Cardiac fibroblast (primary cell): ENCODE data around the gene CNTFR.
"Not testable (repeated sequence)": the region's sequence is repeated elsewhere in the genome, so short reads cannot be mapped to it uniquely, and the experiment has no call there.

Experiments used
- DNase-seq, 2 donors: peaks; one replicate each; pipeline versions ENCODE4 v3.0.0 to v3.0.0-alpha.2; 2010; ENCODE audit warnings: low read depth in 2 of 2
- H3K4me3 ChIP-seq, 2 donors: replicated peaks in 1 of 2; 1 replicate in 1 of 2; 2 replicates in 1 of 2; pipeline ENCODE4 v1.5.1; 2011; ENCODE audit warnings: low read depth in 2 of 2, low read length in 2 of 2, mild to moderate bottlenecking in 2 of 2, moderate library complexity in 1 of 2
- TF ChIP-seq, protein P1 (sequence below): IDR thresholded peaks from one replicate; pipeline ENCODE4 v1.5.1; 2011; ENCODE audit warnings: low read depth, mild to moderate bottlenecking, low read length, inconsistent platforms

The CNTFR gene

GRCh38 chr9:34541540-34541939 is 48.0 kb downstream of the CNTFR start:
- H3K4me3 ChIP-seq = no peak overlapping the region
- TF ChIP-seq, protein P1, sequence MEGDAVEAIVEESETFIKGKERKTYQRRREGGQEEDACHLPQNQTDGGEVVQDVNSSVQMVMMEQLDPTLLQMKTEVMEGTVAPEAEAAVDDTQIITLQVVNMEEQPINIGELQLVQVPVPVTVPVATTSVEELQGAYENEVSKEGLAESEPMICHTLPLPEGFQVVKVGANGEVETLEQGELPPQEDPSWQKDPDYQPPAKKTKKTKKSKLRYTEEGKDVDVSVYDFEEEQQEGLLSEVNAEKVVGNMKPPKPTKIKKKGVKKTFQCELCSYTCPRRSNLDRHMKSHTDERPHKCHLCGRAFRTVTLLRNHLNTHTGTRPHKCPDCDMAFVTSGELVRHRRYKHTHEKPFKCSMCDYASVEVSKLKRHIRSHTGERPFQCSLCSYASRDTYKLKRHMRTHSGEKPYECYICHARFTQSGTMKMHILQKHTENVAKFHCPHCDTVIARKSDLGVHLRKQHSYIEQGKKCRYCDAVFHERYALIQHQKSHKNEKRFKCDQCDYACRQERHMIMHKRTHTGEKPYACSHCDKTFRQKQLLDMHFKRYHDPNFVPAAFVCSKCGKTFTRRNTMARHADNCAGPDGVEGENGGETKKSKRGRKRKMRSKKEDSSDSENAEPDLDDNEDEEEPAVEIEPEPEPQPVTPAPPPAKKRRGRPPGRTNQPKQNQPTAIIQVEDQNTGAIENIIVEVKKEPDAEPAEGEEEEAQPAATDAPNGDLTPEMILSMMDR = no peak
- no peak for DNase-seq

GRCh38 chr9:34540827-34541226 is 48.7 kb downstream of the CNTFR start:
- TF ChIP-seq, protein P1 = no peak
- H3K4me3 ChIP-seq = no peak overlapping the region
- DNase-seq = peak; percentile 63 to 74

DNA sequence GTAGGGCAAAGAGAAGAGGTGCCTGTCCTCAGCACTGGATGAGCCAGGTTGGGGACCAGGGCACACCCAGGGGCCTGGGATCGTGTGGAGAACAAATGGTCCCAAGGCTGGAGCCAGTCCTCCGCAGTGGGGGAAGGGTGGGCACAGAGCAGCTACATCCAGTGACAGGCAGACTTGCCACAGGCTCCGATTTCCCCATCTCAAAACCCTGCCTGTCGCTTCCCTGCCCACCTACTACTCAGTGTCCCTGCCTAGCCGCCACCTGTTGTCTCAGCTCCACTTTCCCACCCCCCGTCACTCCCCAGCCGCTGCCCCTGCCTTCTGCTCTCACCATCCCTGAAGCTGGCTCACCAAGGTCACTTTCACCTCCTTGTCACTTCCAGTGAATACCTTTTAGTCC is 52.8 kb downstream of the CNTFR start:
- TF ChIP-seq, protein P1 = no peak
- DNase-seq = no peak
- H3K4me3 ChIP-seq = no peak overlapping the region

DNA sequence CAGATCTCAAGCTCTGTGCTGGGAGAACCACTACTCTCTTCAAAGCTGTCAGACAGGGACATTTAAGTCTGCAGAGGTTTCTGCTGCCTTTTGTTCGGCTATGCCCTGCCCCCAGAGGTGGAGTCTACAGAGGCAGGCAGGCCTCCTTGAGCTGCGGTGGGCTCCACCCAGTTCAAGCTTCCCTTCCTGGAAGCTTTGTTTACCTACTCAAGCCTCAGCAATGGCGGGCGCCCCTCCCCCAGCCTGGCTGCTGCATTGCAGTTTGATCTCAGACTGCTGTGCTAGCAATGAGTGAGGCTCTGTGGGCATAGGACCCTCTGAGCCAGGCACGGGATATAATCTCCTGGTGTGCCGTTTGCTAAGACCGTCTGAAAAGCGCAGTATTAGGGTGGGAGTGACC is 57.5 kb downstream of the CNTFR start:
- not testable (repeated sequence) for DNase-seq, H3K4me3 ChIP-seq

DNA sequence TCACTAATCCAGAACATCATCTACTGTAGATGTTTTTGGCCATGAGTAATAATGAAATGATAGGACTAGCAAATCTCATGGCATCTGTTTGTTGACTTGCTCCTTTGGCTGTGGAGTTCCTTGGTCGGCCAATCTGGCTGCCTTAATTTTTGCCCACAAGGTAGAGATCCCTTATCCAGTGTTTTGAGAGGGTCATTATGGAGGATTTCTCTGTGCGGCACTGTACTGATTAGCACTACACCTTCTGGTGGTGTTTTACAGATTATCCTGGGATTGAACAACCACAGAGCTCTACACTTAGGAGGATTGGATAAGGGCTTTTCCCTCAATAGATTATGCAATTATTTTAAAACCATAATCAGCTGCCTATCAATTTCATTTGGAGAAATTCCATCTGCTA is 63.5 kb downstream of the CNTFR start:
- DNase-seq = no peak
- no peak overlapping the region for H3K4me3 ChIP-seq
- TF ChIP-seq, protein P1 = no peak

DNA sequence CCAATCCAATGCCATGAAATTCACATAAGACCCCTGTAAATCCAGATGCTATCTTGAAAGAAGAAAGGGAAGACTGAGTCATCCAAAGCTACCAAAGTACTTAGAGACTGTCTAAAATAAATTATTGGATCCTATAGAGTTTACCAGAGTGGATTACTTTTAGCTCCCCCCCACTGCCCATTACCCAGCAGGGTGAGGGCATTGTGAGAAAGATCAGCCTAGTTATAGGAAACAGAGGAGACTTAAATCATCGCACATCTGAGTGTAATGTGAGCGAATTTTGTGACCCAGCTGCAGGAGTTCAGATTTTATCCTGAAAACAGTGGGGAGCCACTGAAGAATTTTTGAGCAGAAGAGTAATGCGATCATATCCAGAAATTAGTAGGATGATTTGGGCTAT is 65.2 kb downstream of the CNTFR start:
- no peak for DNase-seq
- TF ChIP-seq, protein P1 = no peak
- H3K4me3 ChIP-seq = no peak overlapping the region

DNA sequence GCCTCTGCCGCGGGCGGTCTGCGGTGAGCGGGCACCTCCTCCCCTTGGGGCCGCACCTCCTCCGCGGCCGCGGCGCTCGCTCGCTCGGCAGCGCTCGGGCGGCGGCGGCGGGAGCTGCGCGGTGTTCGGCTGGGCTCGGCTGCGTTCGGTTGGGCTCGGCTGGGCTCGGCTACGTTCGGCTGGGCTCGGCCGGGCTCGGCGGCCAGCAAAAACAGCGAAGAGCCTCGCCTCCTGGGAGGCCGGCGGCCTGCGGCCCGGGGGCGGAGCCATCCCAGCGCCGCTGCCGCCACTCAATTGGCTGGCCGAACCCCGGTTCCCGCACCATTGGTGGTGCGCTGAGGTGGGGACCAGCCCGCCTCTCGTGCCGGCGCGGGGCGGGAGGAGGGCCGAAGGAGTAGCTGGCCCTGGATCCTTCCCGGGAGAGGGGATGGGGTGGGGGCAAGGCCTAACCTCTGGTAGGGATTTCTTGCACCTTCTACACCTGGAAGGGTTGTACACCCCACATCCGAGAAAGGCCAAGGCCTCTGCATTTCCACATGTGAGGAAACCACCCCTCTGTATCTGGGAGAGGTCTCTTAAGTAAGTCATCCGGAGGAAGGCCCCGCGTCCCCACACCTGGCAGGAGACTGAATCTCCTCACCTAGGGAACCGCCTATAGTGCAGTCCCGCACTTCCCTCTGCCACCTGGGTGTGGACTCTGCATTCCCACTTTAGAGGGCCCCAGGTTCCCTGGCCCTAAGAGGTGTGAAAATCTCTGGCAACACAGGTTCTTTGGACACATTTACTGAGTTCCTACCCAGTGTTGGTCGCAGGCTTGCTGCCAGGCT is 66.3 kb downstream of the CNTFR start, which contains the start of gene ENHO:
TSS of gene ENHO (minus strand) at position 20 of the 827 bp plus-strand sequence. CDS start 1,295 bp downstream, outside the sequence.
- TF ChIP-seq, protein P1 = no peak
- DNase-seq = peak; percentile 82 to 92
- peak within 1 kb of the TSS; percentile 34 to 43 for H3K4me3 ChIP-seq
